ENCODE measurements around the gene LRRC8D. TPM values are rescaled to one million over a fixed set of nuclear protein-coding genes. Genes with fewer than 3 reads are reported as not detected.

The LRRC8D gene
- total and polyA plus RNA-seq, 4 donors: 7.1 to 17.4 (median 14.4) TPM

- DNase-seq (ENCODE audit: low spot score): no peak
- Histone ChIP-seq H3K4me1 (ENCODE audit: control insufficient read depth in 4 of 4, insufficient read depth in 4 of 4, low read length in 3 of 4) (peaks cover 3 to 15% (median 10%) of the 10 kb centered on the region in 4 donors), H3K27ac (ENCODE audit: low read depth in 1 of 2, low read length in 2 of 2) (no peak overlapping the region), H3K4me3 (ENCODE audit: low read depth in 1 of 3, low read length in 3 of 3) (no peak overlapping the region), H3K9ac (ENCODE audit: low read depth in 1 of 2, low read length in 2 of 2) (no peak overlapping the region), H3K9me3 (ENCODE audit: control insufficient read depth in 4 of 4, low read length in 3 of 4) (no peaks in the 10 kb centered on the region), H3K27me3 (ENCODE audit: control insufficient read depth in 4 of 4, insufficient read depth in 4 of 4, low read length in 3 of 4) (no peaks in the 10 kb centered on the region), H3K36me3 (ENCODE audit: control insufficient read depth in 4 of 4, insufficient read depth in 3 of 4, low read depth in 1 of 4, low read length in 3 of 4) (no peaks in the 10 kb centered on the region)
- WGBS: 94% methylated on average over 1 of the region's 1 CpG
- TF ChIP-seq CTCF (IDR thresholded peaks at IDR 0.05; ENCODE audit: low read depth, low read length, missing input control) (no peak), ZBTB33 (IDR thresholded peaks at IDR 0.05) (no peak), MAX (IDR thresholded peaks at IDR 0.05) (no peak), GABPA (IDR thresholded peaks at IDR 0.05 in 1 of 2, conservative IDR thresholded peaks at IDR 0.05 in 1 of 2) (no peak), JUND (IDR thresholded peaks at IDR 0.05) (no peak), YY1 (IDR thresholded peaks at IDR 0.05) (no peak), FOXA2 (IDR thresholded peaks at IDR 0.05) (no peak), HNF4G (IDR thresholded peaks at IDR 0.05) (no peak), RXRA (IDR thresholded peaks at IDR 0.05) (no peak), HNF4A (conservative IDR thresholded peaks at IDR 0.05) (no peak), TAF1 (conservative IDR thresholded peaks at IDR 0.05) (no peak), SP1 (IDR thresholded peaks at IDR 0.05) (no peak), EGR1 (IDR thresholded peaks at IDR 0.05; ENCODE audit: low read depth in 2 of 2) (no peak), FOXA1 (IDR thresholded peaks at IDR 0.05) (no peak)
- TF ChIP-seq, protein P1, sequence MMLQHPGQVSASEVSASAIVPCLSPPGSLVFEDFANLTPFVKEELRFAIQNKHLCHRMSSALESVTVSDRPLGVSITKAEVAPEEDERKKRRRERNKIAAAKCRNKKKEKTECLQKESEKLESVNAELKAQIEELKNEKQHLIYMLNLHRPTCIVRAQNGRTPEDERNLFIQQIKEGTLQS (IDR thresholded peaks at IDR 0.05): no peak
- TF ChIP-seq, protein P2, sequence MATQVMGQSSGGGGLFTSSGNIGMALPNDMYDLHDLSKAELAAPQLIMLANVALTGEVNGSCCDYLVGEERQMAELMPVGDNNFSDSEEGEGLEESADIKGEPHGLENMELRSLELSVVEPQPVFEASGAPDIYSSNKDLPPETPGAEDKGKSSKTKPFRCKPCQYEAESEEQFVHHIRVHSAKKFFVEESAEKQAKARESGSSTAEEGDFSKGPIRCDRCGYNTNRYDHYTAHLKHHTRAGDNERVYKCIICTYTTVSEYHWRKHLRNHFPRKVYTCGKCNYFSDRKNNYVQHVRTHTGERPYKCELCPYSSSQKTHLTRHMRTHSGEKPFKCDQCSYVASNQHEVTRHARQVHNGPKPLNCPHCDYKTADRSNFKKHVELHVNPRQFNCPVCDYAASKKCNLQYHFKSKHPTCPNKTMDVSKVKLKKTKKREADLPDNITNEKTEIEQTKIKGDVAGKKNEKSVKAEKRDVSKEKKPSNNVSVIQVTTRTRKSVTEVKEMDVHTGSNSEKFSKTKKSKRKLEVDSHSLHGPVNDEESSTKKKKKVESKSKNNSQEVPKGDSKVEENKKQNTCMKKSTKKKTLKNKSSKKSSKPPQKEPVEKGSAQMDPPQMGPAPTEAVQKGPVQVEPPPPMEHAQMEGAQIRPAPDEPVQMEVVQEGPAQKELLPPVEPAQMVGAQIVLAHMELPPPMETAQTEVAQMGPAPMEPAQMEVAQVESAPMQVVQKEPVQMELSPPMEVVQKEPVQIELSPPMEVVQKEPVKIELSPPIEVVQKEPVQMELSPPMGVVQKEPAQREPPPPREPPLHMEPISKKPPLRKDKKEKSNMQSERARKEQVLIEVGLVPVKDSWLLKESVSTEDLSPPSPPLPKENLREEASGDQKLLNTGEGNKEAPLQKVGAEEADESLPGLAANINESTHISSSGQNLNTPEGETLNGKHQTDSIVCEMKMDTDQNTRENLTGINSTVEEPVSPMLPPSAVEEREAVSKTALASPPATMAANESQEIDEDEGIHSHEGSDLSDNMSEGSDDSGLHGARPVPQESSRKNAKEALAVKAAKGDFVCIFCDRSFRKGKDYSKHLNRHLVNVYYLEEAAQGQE (IDR thresholded peaks at IDR 0.05): no peak
Observed at GRCh38 chr1:89954401-89954800, 133.6 kb downstream of the LRRC8D start.

Data from liver (tissue), 9 donors.